H1 (cell line): ENCODE results near the gene RPA3.

Experiments
- EZH2 ChIP-seq: fragments of 200-600 bp; sonication (generic); IDR thresholded peaks from 2 replicates; pipeline ENCODE4 v1.7.1; 2012; ENCODE audit warnings: low read depth, mild to moderate bottlenecking, moderate library complexity, low read length, inconsistent platforms; ENCODE audit not compliant: severe bottlenecking
- FOSL1 ChIP-seq: IDR thresholded peaks from 2 replicates; pipeline ENCODE4 v1.6.1; 2011; ENCODE audit warnings: mild to moderate bottlenecking, low read depth, low read length, moderate library complexity; ENCODE audit not compliant: insufficient read depth
- POLR2A ChIP-seq, 2 experiments: IDR thresholded peaks; 1 replicate in 1 of 2; 2 replicates in 1 of 2; pipeline ENCODE4 v1.6.1; 2011; ENCODE audit warnings: low read depth in 2 of 2, low read length in 2 of 2, mild to moderate bottlenecking in 2 of 2; ENCODE audit errors: control extremely low read depth in 1 of 2
- SRF ChIP-seq: IDR thresholded peaks from 2 replicates; pipeline ENCODE4 v1.6.1; 2011; ENCODE audit warnings: mild to moderate bottlenecking, low read depth, low read length, moderate library complexity
- TAF7 ChIP-seq: optimal IDR thresholded peaks from 2 replicates; pipeline ENCODE3; 2011; ENCODE audit warnings: low read depth, mild to moderate bottlenecking, inconsistent platforms, low read length, moderate library complexity, borderline replicate concordance
- TF ChIP-seq, protein P1 (sequence below), 3 experiments: IDR thresholded peaks; 1 replicate in 2 of 3; 2 replicates in 1 of 3; pipeline versions ENCODE4 v1.5.1 to v1.6.1; 2011; ENCODE audit warnings: low read length in 3 of 3, mild to moderate bottlenecking in 3 of 3, inconsistent platforms in 2 of 3, low read depth in 1 of 3, moderate library complexity in 1 of 3; ENCODE audit not compliant: insufficient read depth in 1 of 3; ENCODE audit errors: control extremely low read depth in 1 of 3

DNA sequence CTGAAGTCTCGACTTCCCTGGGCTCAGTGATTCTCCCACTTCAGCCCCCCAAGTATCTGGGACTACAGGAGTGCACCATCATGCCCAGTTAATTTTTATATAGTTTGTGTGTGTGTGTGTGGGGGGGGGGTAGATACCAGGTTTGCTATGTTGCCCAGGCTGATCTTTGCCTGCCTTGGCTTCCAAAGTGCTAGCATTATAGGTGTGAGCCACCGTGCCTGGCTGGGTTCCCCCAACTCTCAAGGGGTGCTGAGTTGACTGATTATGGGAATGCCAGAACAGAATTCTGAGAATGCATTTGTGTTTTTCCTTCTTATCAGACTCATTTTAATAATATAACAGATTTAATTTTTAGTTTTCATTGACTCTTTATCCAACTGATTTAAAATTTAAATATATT lies 19.5 kb downstream of the RPA3 start:
- TF ChIP-seq, protein P1, sequence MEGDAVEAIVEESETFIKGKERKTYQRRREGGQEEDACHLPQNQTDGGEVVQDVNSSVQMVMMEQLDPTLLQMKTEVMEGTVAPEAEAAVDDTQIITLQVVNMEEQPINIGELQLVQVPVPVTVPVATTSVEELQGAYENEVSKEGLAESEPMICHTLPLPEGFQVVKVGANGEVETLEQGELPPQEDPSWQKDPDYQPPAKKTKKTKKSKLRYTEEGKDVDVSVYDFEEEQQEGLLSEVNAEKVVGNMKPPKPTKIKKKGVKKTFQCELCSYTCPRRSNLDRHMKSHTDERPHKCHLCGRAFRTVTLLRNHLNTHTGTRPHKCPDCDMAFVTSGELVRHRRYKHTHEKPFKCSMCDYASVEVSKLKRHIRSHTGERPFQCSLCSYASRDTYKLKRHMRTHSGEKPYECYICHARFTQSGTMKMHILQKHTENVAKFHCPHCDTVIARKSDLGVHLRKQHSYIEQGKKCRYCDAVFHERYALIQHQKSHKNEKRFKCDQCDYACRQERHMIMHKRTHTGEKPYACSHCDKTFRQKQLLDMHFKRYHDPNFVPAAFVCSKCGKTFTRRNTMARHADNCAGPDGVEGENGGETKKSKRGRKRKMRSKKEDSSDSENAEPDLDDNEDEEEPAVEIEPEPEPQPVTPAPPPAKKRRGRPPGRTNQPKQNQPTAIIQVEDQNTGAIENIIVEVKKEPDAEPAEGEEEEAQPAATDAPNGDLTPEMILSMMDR (IDR thresholded peaks at IDR 0.05; ENCODE audit: control extremely low read depth in 1 of 3, insufficient read depth in 1 of 3, low read depth in 1 of 3, low read length in 3 of 3) = no peak
- TF ChIP-seq FOSL1 (no peak), TAF7 (no peak), SRF (no peak), POLR2A (IDR thresholded peaks at IDR 0.05; ENCODE audit: control extremely low read depth in 1 of 2, low read depth in 2 of 2, low read length in 2 of 2) (no peak), EZH2 (no peak)
